SU-DHL-6 (cell line): ENCODE results near the gene ABCC10.

Source experiments
- EZH2phosphoT487 ChIP-seq: fragments of 200-600 bp; sonication (generic), shearing (Covaris generic); conservative IDR thresholded peaks from 2 replicates; pipeline ENCODE4 v1.6.1; 2018; ENCODE audit warnings: mild to moderate bottlenecking, antibody characterized with exemption, low read length, moderate library complexity, mixed read lengths
- TF ChIP-seq, protein P1 (sequence below): fragments of 200-600 bp; sonication (generic); IDR thresholded peaks from one replicate; pipeline ENCODE4 v1.5.1; 2017; ENCODE audit warnings: antibody characterized with exemption, mild to moderate bottlenecking, low read length, moderate library complexity; ENCODE audit not compliant: insufficient read depth, poor library complexity, severe bottlenecking

DNA sequence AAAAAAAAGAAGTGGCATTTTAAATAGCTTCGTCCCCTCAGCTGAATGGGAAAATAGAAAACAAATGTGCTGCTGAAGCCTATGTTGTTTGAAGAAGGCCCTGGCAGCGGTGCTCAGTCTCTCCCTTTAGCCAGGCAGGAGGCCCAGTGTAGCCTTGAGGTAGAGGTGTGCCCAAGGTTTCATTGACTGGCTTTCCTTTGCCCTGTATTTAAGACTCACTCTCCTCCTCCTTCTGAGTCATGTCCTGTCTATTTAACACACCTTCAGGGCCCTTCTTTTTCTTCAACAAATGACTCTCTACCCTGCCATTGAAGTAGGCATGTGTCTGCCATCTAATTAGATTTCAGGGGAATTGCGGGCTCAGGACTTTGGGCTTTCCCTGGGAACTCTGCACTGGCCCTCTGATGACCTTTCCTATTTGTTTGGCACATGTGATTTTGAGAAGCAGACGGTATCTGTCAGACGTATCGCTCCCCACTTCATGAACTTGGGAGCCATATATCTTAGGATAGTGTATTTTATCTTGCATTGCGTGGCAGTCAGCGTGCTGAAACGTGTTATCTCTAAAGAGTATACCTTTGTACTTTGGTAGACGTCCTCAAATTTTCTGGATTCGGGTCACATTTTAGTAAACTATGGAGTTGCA is 54.4 kb downstream of the ABCC10 start:
- TF ChIP-seq, protein P1, sequence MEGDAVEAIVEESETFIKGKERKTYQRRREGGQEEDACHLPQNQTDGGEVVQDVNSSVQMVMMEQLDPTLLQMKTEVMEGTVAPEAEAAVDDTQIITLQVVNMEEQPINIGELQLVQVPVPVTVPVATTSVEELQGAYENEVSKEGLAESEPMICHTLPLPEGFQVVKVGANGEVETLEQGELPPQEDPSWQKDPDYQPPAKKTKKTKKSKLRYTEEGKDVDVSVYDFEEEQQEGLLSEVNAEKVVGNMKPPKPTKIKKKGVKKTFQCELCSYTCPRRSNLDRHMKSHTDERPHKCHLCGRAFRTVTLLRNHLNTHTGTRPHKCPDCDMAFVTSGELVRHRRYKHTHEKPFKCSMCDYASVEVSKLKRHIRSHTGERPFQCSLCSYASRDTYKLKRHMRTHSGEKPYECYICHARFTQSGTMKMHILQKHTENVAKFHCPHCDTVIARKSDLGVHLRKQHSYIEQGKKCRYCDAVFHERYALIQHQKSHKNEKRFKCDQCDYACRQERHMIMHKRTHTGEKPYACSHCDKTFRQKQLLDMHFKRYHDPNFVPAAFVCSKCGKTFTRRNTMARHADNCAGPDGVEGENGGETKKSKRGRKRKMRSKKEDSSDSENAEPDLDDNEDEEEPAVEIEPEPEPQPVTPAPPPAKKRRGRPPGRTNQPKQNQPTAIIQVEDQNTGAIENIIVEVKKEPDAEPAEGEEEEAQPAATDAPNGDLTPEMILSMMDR = no peak
- TF ChIP-seq EZH2phosphoT487 = no peak
